GM19238 (cell line): Measurements from ENCODE around the gene HMGN2.
"Not testable (repeated sequence)": the region's sequence is repeated elsewhere in the genome, so short reads cannot be mapped to it uniquely, and the experiment has no call there.

ENCODE experiments used
- DNase-seq: peaks from one replicate; pipeline ENCODE4 v3.0.0; 2011; ENCODE audit warnings: low spot score; ENCODE audit not compliant: insufficient read length

HMGN2 gene

GRCh38 chr1:26477446-26478152, 5.4 kb downstream of the HMGN2 start:
- no peak for DNase-seq

GRCh38 chr1:26478159-26478558, 5.9 kb downstream of the HMGN2 start:
- no peak for DNase-seq

- no peak for DNase-seq
Observed at GRCh38 chr1:26478988-26479387, 6.7 kb downstream of the HMGN2 start.

- DNase-seq: no peak
Observed at GRCh38 chr1:26482921-26483320, 10.7 kb downstream of the HMGN2 start.

GRCh38 chr1:26483980-26484379, 11.7 kb downstream of the HMGN2 start:
- DNase-seq: no peak

DNA sequence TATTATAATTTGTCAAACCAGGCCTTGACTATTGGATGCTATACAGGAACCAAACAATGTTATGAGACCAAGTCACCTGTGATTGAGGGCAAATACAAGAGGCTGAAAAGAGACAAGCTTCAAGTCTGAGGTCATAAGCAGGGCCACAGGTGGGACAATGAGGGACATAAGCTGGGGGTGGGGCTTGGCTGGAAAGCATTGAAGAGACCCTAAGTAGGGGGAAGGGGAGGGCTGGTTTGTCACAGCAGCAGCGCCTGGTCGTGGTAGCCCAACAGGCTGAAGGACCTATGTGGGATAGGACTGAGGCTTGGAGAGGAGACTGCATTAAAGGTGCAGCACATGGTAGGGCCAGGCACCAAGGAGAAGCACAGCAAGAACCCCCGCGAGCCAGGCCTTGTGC, 17.9 kb downstream of the HMGN2 start:
- no peak for DNase-seq

DNA sequence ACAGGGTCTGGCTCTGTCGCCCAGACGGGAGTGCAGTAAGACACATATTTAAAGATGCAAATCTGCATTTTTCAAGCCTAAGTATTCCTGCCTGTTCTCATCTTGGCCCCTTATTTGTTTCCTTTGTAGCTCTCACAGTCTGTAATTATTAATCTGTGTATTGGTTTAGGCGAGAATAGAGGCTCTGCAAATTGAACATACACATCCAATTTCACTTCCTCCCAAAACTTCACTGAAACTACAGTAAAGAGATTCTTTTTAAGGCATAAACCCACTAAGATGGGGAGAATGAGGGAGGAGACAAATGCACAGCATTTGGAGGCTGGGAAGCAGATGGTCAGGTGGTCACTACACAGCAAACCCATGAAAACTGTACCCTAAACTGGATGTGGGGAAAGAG, 21.0 kb downstream of the HMGN2 start:
- no peak for DNase-seq

GRCh38 chr1:26493938-26494337, 21.7 kb downstream of the HMGN2 start:
- DNase-seq: no peak

- no peak for DNase-seq
Observed at GRCh38 chr1:26496861-26497260, 24.6 kb downstream of the HMGN2 start.

DNA sequence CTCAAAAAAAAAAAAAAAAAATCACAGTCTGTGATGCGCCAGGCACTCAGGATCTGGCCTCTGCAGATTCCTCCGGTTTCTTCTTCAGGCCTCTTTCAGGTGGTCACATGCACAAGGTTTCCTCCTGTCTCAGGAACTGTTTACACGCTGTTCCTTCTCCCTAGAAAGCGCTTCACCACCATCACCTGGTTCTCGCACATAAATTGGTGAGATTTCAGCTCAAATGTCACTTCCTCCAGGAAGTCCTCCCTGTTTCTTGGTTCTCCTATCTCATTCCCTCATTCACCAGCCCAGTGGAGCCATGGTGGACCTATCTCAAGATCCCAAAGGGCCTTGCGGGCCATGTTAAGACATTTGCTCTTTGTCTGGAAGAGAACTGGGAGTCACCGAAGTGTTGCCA, 26.7 kb downstream of the HMGN2 start:
- DNase-seq: no peak

DNA sequence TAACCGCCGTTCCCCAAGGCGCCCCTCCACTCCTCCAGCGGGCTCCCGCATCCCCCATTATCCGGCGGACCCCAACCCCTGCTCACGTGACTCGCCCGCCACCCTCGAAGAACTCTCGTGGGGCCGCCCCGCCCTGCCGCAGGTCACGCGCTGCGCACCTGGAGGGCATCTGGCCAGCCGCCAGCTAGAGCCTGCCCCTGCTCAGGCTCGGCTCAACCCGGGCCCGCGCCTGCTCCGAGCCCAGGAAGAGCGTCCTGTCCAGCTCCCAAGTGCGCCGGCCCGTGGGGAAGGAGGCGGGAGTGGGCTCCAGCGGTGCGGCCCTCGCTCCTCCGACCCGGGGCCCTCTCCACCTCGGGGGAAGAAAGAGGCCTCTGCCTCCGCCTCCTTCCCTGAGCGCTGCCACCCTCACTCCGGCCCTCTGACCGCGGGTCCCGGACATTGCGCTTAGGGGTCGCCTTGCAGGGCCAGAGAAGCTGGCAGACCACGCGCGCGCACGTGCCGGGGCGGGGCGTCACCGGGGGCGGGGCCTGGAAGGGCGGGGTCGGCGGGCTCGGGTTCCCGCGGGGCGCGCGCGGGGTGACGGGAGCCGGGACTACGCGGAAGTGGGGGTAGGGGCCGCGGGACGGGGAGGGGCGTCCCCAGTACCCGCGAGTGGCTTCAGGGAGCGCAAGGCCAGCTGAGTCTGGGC, 28.4 kb downstream of the HMGN2 start:
- peak; percentile 90 for DNase-seq

DNA sequence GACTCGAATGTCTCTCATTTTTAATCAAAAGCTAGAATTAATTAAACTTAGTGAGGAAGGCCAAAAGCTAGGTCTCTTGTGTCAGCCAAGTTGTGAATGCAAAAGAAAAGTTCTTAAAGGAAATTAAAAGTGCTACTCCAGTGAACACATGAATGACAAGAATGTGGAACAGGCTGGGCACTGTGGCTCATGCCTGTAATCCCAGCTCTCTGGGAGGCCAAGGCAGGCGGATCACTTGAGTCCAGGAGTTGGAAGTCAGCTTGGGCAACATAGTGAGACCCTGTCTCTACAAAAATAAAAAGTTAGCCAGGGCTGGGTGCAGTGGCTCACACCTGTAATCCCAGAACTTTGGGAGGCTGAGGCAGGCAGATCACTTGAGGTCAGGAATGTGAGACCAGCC, 38.5 kb downstream of the HMGN2 start:
- not testable (repeated sequence) for DNase-seq

GRCh38 chr1:26515836-26516235, 43.6 kb downstream of the HMGN2 start:
- DNase-seq: not testable (repeated sequence)

- no peak for DNase-seq
Observed at GRCh38 chr1:26516987-26517765, 44.9 kb downstream of the HMGN2 start.

DNA sequence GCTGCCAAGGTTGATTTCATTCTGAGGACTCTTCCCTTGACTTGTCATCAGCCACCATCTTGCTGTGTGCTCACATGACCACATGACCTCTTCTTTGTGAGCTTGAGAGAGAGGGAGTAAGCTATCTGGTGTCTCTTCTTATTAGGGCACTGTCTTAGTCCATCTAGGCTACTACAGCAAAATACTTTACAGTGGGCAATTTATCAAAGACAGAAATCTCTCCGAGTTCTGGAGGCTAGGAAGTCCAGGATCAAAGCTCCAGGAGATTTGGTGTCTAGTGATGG, 45.5 kb downstream of the HMGN2 start:
- no peak for DNase-seq

- no peak for DNase-seq
Observed at GRCh38 chr1:26518355-26518754, 46.1 kb downstream of the HMGN2 start.

GRCh38 chr1:26520339-26520738, 48.1 kb downstream of the HMGN2 start:
- no peak for DNase-seq

DNA sequence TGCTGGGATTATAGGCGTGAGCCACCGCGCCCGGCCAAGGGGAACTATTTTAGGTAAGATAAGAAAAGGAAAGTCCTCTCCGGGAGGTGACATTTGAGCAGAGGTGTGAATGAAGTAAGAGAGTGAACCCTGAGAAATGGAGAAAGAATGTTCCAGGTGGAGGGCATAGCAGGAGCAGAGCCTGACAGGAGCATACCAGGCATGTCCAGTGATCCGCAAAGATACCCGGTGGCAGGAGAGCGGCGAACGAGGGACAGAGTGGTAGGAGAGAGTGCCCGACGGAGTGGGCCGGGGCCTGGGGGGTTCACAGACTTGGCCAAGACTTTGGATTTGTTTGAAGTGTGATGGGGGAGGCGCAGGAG, 49.4 kb downstream of the HMGN2 start:
- DNase-seq: no peak

GRCh38 chr1:26522073-26522472, 49.8 kb downstream of the HMGN2 start:
- no peak for DNase-seq

GRCh38 chr1:26524181-26524580, 51.9 kb downstream of the HMGN2 start:
- DNase-seq: no peak
